Neutrophil (primary cell): Measurements from ENCODE around the gene VWA5B1.

Experiments
- H3K27ac ChIP-seq: fragments of 200-600 bp; sonication (generic); 2 replicates; pipeline ENCODE4 v1.5.1; 2016; ENCODE audit warnings: mild to moderate bottlenecking, moderate library complexity
- H3K27me3 ChIP-seq: fragments of 200-600 bp; sonication (generic); 2 replicates; pipeline ENCODE4 v1.6.0; 2016; ENCODE audit warnings: mild to moderate bottlenecking
- H3K36me3 ChIP-seq: fragments of 200-600 bp; sonication (generic); 2 replicates; pipeline ENCODE4 v1.5.1; 2017
- H3K4me1 ChIP-seq, 2 experiments: fragments of 200-600 bp in 1 of 2; sonication (generic) in 1 of 2; 1 replicate in 1 of 2; 2 replicates in 1 of 2; pipeline versions ENCODE4 v1.5.1 to v1.6.1; 2013 to 2016; ENCODE audit warnings: low read depth in 1 of 2, low read length in 1 of 2, mild to moderate bottlenecking in 1 of 2, moderate library complexity in 1 of 2; ENCODE audit not compliant: control insufficient read depth in 1 of 2, insufficient read depth in 1 of 2
- H3K4me3 ChIP-seq, 2 experiments: fragments of 200-600 bp in 1 of 2; sonication (generic) in 1 of 2; 1 replicate in 1 of 2; 2 replicates in 1 of 2; pipeline ENCODE4 v1.5.1; 2013 to 2016; ENCODE audit warnings: low read depth in 1 of 2, low read length in 1 of 2, mild to moderate bottlenecking in 1 of 2, moderate library complexity in 1 of 2
- H3K9me3 ChIP-seq: fragments of 200-600 bp; sonication (generic); 2 replicates; pipeline ENCODE4 v1.5.1; 2016
- TF ChIP-seq, protein P1 (sequence below): fragments of 200-600 bp; sonication (generic); IDR thresholded peaks from 2 replicates; pipeline ENCODE4 v1.5.1; 2016; ENCODE audit warnings: antibody characterized with exemption

The VWA5B1 gene

DNA sequence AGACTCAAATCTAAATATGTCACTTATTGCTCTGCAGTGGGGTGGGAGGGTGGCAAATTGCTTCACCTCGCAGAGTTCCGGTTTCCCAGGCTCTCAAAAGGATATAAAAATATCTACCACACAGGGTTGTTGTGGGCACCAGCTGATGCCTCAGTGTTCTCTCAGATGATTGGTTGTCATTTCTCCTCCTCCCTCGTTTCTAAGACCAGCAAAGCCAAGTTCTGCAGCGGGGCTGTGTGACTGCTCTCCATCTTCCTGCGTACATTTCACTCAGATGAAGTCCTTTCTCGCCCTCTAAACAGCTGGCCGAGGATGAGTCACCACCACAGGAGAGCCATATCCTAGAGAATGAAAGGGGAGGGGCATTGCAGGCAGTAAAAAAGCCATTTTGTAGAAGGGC is 35.0 kb upstream of the VWA5B1 start:
- Histone ChIP-seq H3K4me3 (no peak overlapping the region), H3K36me3 (no peaks in the 10 kb centered on the region), H3K9me3 (no peaks in the 10 kb centered on the region), H3K4me1 (no peaks in the 10 kb centered on the region), H3K27me3 (peaks cover 34% of the 10 kb centered on the region), H3K27ac (no peak overlapping the region)
- TF ChIP-seq, protein P1, sequence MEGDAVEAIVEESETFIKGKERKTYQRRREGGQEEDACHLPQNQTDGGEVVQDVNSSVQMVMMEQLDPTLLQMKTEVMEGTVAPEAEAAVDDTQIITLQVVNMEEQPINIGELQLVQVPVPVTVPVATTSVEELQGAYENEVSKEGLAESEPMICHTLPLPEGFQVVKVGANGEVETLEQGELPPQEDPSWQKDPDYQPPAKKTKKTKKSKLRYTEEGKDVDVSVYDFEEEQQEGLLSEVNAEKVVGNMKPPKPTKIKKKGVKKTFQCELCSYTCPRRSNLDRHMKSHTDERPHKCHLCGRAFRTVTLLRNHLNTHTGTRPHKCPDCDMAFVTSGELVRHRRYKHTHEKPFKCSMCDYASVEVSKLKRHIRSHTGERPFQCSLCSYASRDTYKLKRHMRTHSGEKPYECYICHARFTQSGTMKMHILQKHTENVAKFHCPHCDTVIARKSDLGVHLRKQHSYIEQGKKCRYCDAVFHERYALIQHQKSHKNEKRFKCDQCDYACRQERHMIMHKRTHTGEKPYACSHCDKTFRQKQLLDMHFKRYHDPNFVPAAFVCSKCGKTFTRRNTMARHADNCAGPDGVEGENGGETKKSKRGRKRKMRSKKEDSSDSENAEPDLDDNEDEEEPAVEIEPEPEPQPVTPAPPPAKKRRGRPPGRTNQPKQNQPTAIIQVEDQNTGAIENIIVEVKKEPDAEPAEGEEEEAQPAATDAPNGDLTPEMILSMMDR: no peak

DNA sequence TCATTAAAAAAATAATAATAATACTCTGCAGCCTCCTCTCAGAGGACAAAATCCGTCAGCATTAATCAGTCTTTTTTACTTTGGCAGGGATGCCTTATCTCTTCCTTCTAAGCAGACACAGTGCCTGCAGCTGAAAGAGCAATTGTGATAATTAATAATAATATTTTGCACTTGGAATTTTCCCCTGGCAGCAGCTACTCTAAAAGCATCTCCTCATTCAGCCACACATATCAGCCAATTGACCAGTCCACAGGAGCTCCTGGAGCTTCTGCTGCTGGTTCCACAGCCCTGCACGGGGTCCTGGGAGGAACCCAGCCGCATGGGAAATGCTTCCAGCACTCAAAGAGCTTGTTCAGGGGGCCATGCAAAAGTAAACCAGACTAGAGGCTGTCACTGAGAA is 31.0 kb upstream of the VWA5B1 start:
- TF ChIP-seq, protein P1: no peak
- H3K4me3 ChIP-seq: no peak overlapping the region
- no peak overlapping the region for H3K27ac ChIP-seq
- H3K9me3 ChIP-seq: no peaks in the 10 kb centered on the region
- H3K27me3 ChIP-seq: peaks cover 27% of the 10 kb centered on the region
- H3K36me3 ChIP-seq: no peaks in the 10 kb centered on the region
- no peaks in the 10 kb centered on the region for H3K4me1 ChIP-seq

DNA sequence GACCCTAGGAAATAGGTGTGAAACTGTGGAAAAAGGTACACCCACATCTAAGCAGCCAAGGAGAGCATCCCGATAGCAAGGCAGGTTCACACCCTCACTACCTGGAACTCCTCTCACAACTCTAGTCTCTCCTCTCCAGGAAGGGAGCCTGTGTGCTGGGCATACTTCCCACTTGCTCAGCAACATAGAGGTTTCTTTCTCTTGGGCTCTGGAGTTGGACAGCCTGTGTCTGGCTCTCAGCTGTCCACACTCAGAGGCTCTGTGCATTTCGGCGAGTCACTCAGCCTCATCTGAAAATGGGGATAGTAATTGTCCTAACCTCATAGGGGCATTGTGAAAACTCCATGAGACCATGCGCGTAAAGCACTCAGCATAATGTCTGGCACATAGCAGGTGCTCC is 29.6 kb upstream of the VWA5B1 start:
- H3K4me1 ChIP-seq: no peaks in the 10 kb centered on the region
- H3K27me3 ChIP-seq: peaks cover 25% of the 10 kb centered on the region
- no peaks in the 10 kb centered on the region for H3K36me3 ChIP-seq
- no peak overlapping the region for H3K27ac ChIP-seq
- H3K4me3 ChIP-seq: no peak overlapping the region
- no peaks in the 10 kb centered on the region for H3K9me3 ChIP-seq
- TF ChIP-seq, protein P1: no peak

DNA sequence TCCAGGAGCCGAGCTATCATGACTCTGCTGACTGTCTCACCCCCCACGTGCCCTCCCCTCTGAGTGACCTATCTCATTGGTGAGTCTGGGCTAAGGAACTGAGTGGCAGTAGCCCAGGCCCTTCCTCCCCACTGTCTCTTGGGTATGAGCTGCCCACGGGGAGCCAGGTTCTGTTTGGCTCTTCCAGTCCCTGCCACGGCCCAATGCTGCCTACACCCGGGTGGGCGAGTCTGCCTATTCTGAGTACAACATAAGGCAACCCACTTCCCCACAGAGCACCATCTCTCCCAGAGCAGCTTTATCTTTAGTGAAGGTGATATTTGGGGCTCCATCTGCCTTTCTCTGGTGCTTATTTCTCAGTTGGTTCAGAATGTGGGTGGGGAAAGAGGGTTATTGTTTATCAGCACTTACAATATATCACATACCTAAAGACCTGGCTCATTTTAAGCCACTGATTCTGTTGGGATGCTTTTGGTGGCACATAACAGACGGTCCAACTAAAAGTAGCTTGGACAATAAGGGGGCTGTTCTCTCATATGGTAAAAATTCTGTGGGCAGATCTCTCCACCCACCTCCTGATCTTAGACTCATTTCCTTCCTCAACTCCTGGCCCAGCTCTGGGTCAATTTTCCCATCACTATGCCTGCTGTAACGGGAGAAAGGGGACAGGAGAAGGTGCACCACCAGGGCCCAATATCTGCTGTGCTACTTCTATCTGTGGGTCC is 27.7 kb upstream of the VWA5B1 start:
- Histone ChIP-seq H3K4me3 (no peak overlapping the region), H3K27ac (no peak overlapping the region)
- TF ChIP-seq, protein P1: no peak

DNA sequence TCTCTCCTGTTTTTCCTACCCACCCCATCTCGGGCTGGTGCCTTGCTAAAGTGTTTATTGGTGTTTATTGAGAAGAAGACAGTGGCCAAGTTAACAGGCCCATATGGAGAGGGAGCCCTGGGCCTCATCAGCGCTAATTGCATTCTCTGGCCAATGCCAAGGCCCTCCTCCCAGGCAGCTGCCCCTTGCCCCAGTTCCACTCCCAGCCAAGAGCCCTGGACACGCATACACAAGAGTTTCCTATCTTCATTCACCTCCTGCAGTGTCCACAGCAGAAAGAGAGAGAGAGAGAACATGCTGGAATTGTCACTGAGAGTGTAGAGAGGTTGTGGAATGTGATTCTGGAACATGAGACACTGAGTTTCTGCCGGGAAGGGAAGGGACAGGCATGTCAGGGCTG is 25.4 kb upstream of the VWA5B1 start:
- no peaks in the 10 kb centered on the region for H3K9me3 ChIP-seq
- peaks cover 11% of the 10 kb centered on the region for H3K27me3 ChIP-seq
- TF ChIP-seq, protein P1: no peak
- H3K27ac ChIP-seq: no peak overlapping the region
- no peaks in the 10 kb centered on the region for H3K4me1 ChIP-seq
- H3K4me3 ChIP-seq: no peak overlapping the region
- no peaks in the 10 kb centered on the region for H3K36me3 ChIP-seq

More for the DNA sequence above, 27.7 kb upstream of the VWA5B1 start:
- H3K4me1 ChIP-seq: no peaks in the 10 kb centered on the region
- peaks cover 8% of the 10 kb centered on the region for H3K27me3 ChIP-seq
- no peaks in the 10 kb centered on the region for H3K9me3 ChIP-seq
- H3K36me3 ChIP-seq: no peaks in the 10 kb centered on the region
